Heart left ventricle (tissue), 13 donors: ENCODE measurements around the gene POMZP3.
"Not testable (repeated sequence)": the region's sequence is repeated elsewhere in the genome, so short reads cannot be mapped to it uniquely, and the experiment has no call there.

Experiments used
- POLR2A ChIP-seq, 2 donors: fragments of 450-650 bp; IDR thresholded peaks; one replicate each; pipeline ENCODE4 v1.6.1; 2017; ENCODE audit warnings: antibody characterized with exemption in 2 of 2, mild to moderate bottlenecking in 2 of 2, moderate library complexity in 2 of 2
- TF ChIP-seq, protein P1 (sequence below), 12 donors: fragments of 200-600 bp; sonication (generic) in 4 of 12; IDR thresholded peaks; one replicate each; pipeline versions ENCODE4 v1.5.0 to v1.8.0; 2018 to 2022; ENCODE audit warnings: antibody characterized with exemption in 12 of 12, mild to moderate bottlenecking in 5 of 12
- donor health status: ischemic (EF 13 %, LVEDD 7.1; RV severe dilation, severe dysfunction).
- donor health status: DM: no; HTN: yes; CAD: no.
- donor health status: DM: no; HTN: no; CAD: no.
- donor health status: ischemic (EF 25% LVEDD 6.9; RV normal size, moderate dysfunction).
- donor health status: ischemic (EF 25% LVEDD 5.7; RV mildly dilated, moderate dysfunction).
- donor health status: ischemic (EF 35%, LVEDD 5.7; RV mildly dilated, moderate dysfunction).
- donor health status: nonischemic (EF 11% LVEDD 7.7; RV severe dilation, severe dysfunction).
- donor health status: DM: yes; HTN: yes; CAD: no.
- donor health status: PGD.
- donor health status: ischemic (EF 29% LVEDD 5.4; RV normal size, mild dysfunction).
- donor health status: nonischemic (EF 23%, LVEDD 6.1; RV moderate dilation, normal function).

DNA sequence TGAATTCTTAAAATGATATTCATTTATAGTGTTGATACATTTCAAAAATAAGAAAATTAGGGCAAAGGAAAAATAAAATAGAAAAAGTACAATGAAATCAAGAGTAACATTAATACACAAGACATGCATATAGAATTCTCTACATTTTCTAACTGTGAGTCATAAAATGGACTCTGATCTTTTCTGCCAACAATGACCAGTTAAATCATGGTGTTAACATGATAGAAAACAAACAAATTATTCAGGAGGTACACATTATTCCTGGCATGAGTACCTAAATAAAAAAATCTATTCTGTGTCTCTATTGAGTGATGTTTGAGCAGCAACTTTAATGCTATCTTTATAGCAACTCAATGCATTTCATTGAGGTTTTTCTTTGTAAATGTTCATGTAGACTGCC is 58.3 kb downstream of the POMZP3 start:
- TF ChIP-seq, protein P1, sequence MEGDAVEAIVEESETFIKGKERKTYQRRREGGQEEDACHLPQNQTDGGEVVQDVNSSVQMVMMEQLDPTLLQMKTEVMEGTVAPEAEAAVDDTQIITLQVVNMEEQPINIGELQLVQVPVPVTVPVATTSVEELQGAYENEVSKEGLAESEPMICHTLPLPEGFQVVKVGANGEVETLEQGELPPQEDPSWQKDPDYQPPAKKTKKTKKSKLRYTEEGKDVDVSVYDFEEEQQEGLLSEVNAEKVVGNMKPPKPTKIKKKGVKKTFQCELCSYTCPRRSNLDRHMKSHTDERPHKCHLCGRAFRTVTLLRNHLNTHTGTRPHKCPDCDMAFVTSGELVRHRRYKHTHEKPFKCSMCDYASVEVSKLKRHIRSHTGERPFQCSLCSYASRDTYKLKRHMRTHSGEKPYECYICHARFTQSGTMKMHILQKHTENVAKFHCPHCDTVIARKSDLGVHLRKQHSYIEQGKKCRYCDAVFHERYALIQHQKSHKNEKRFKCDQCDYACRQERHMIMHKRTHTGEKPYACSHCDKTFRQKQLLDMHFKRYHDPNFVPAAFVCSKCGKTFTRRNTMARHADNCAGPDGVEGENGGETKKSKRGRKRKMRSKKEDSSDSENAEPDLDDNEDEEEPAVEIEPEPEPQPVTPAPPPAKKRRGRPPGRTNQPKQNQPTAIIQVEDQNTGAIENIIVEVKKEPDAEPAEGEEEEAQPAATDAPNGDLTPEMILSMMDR (IDR thresholded peaks at IDR 0.05): not testable (repeated sequence)
- not testable (repeated sequence) for TF ChIP-seq POLR2A (IDR thresholded peaks at IDR 0.05)
